Vagina (tissue), 2 donors: Measurements from ENCODE around the gene RPTOR.

Source experiments
- POLR2A ChIP-seq, 2 donors: fragments of 450-650 bp; IDR thresholded peaks; one replicate each; pipeline ENCODE4 v1.6.1; 2017; ENCODE audit warnings: antibody characterized with exemption in 2 of 2, mild to moderate bottlenecking in 2 of 2, moderate library complexity in 2 of 2
- TF ChIP-seq, protein P1 (sequence below), 3 experiments: fragments of 450-650 bp in 2 of 3; fragments of 200-600 bp in 1 of 3; sonication (generic) in 1 of 3; IDR thresholded peaks; one replicate each; pipeline ENCODE4 v1.5.1; 2017 to 2019; ENCODE audit warnings: antibody characterized with exemption in 3 of 3, mild to moderate bottlenecking in 2 of 3, moderate library complexity in 2 of 3

DNA sequence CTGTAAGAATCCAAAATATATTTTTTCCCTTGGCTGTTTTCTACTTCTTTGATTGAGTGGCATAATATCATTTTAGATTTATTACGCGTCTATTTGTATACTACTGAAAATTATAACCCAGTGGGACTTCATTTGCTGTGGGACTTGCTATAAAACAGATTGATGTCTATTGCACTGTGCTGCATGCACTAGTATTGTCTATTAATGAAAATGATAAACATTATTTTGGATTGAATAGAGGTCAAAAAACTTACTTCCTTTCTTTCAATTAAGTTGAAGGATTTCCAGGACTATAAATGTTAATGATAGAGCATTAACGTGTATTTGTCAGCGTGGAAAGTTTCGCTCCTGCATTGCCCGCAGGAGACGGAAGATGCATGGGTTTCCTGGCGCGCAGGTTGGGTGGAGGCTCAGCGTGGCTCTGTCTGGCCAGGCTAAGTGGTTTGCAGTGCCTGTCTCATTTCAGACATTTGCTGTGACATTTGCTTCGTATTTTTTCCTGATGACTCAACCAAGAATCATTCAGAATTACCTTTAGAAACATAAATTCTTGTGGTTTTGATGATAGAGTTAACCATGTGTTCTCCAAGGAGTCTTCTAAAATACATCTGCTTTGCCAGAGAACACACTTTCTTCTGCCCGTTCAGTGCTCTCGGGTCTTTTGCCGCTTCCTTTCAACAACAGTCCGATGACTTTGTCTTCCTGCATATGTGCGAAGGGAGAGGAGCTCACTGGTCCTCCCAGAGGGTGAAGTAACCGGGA is 216.7 kb downstream of the RPTOR start:
- TF ChIP-seq, protein P1, sequence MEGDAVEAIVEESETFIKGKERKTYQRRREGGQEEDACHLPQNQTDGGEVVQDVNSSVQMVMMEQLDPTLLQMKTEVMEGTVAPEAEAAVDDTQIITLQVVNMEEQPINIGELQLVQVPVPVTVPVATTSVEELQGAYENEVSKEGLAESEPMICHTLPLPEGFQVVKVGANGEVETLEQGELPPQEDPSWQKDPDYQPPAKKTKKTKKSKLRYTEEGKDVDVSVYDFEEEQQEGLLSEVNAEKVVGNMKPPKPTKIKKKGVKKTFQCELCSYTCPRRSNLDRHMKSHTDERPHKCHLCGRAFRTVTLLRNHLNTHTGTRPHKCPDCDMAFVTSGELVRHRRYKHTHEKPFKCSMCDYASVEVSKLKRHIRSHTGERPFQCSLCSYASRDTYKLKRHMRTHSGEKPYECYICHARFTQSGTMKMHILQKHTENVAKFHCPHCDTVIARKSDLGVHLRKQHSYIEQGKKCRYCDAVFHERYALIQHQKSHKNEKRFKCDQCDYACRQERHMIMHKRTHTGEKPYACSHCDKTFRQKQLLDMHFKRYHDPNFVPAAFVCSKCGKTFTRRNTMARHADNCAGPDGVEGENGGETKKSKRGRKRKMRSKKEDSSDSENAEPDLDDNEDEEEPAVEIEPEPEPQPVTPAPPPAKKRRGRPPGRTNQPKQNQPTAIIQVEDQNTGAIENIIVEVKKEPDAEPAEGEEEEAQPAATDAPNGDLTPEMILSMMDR (IDR thresholded peaks at IDR 0.05), result no peak
- no peak for TF ChIP-seq POLR2A (IDR thresholded peaks at IDR 0.05)
